GM21367 (cell line): ENCODE results near the gene ATG4B.

Experiments
- ATAC-seq: cut with Tn5 transposase; IDR thresholded peaks from one replicate; pipeline ENCODE4 v1.9.1; 2021; ENCODE audit not compliant: unreplicated experiment

The ATG4B gene

DNA sequence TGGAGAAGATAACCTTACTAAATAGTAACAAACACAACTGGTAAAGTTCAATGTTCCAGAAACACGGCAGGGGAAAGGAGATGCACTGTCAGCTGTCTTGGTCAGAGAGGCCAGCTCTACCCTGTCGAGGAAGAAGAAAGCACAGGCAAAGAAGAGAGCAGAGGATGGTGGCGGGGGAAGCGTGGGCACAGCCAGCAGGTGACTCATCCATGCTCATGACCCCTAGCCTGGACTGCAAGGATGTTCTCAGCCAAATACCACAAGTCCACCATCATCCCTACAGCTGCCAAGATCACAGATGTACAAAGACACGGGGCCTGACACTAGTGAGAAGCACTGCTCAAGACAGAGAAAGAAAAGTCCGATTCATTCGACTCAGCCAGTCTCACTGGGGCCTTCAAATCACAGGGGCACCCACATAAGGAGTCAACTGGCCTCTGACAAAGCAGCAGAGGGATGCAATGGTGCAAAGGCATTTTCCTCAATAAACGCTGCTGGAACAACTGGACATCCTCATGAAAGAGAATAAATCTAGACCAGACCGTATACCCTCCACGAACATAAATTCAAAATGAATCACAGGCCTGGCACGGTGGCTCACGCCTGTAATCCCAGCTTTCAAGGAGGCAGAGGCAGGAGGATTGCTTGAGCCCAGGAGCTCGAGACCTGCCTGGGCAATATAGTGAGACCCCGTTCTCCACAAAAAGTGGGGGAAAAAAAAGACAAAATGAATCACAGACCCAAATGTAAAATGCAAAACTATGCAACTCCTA is 43.5 kb downstream of the ATG4B start:
- no peak for ATAC-seq

DNA sequence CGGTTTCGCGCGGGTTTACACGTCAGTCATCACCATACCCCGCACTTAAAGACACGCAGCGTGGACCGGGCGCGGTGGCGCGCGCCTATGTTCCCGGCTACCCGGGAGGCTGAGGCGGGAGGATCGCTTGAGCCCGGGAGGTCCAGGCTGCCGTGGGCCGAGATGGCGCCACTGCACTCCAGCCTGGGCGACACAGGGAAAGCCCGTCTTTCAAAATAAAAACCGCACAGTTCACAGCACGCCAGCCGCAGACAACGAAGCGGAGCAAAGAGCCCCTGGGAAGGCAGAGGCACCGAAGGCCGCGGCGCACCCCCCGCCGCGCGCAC is 48.8 kb downstream of the ATG4B start:
- ATAC-seq, result no peak

DNA sequence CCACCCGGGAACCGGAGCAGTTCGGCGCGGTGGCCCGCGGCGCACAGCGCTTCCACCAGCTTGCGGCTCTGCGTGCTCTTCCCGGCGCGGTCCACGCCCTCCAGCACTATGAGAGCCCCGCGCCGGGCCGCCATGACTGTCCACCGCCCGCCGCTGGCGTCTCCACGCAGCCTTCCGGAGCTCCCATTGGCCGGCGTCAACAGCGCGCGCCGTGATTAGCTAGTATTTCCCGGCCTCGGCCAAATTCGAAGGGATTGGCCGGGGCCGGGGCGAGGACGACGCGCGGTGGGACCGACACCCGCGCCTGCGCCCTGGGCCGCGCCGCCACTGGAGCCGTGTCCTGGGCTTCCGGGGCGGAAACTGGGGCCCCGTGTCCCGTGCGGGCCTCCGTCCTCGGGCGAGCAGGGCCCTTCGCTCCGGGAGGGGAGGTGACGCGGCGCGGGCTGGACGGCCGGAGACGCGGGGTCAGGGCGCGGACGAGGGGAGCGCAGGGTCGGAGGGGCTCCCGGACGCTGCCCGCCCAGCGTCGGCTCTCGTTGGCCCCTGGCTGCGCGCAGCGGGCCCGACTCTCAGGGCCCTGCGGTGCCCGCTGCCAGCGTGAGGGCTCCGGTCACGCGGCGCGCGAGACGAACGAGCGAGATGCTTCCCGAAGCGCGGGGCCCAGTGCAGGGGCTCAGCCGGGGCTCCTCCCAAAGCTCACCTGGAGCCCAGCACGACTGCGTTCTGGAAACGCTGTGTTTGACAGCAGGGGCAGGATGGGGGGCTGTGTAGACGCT is 49.3 kb downstream of the ATG4B start, which contains the start of gene DTYMK:
Gene DTYMK (minus strand): TSS at position 166 of the 776 bp plus-strand sequence. CDS start 32 bp downstream, at position 134.
- peak; percentile 92 for ATAC-seq

DNA sequence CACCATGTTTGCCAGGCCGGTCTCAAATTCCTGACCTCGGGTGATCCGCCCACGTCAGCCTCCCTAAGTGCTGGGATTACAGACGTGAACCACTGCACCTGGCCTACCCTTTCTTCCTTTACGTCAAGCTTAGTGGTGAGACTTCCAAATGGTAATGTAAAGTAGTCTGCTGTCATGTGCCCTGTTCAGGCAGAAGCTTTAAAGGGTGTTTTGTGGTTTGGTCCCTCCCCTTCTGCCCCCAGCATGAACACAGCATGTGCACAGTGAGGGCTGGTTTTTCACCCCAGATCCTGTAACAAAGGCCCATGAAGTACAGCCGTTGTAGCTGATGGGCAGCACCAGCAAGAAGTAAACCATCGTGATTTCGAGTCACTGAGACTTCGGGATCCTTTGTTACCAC is 51.8 kb downstream of the ATG4B start:
- ATAC-seq, result no peak

DNA sequence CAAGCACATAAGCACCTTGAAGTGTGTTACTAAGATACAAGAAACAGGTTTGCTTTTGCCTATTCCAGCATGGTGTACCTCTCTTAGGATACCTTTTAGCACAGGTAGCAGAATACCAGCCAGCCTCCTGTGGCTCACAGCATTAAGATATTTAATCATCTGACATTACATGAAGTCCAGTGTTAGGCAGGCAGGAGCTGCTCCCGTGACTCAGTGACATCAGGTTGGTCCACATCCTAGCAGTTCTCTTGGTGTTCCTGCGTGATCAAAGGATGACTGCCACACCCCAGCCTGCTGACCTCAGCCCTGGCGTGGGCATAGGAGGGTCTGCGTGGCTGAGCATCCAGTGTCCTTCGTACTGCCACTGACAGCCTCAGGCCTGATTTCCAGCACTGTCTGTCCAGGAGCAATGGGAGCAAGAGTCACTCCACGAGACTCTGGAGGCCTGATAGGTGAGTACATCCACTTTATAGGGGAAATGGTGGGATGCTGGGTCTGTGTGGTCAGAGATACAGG is 52.8 kb downstream of the ATG4B start:
- no peak for ATAC-seq

DNA sequence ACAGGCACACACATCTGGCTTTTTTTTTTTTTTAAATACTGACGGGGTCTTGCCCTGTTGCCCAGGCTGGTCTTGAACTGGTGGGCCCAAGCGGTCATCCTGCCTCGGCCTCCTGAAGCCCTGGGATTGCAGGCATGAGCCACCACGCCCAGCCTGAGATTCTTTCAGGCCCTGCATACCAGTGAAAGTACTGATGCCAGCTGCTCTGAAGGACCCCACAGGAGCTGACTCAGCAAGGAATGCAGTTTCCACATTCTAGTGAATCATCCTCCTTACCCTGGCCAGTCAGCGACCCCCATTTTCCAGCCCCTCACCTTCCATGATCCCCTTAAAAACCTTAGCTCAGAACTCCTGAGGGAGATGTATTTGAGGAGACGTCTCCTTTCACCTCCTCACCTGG is 55.0 kb downstream of the ATG4B start:
- no peak for ATAC-seq

DNA sequence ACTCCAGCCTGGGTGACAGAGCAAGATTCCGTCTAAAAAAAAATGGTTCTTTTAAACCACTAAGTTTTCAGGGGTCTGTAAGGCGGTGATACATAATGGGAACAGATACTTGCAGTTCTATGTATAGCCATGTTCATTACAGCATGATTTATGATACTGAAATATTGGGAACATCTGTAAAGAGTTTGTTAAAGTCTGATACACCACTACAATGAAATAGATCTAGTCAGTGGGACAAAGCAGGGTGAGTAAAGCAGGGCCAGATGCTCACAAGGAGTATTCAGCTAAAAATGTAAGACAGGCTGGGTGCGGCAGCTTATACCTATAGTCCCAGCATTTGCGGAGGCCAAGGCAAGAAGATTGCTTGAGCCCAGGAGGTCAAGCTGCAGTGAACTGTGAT is 58.2 kb downstream of the ATG4B start:
- ATAC-seq, result no peak

DNA sequence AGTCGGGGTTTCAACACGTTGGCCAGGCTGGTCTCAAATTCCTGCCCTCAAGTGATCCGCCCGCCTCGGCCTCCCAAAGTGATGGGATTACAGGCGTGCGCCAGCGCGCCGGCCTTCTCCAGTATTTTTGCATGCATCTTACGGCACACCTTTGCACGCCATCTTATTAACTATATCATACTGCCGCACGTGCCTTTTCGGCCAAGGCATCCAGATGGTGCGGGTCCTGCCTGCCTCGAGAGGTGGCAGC is 63.6 kb downstream of the ATG4B start:
- no peak for ATAC-seq

DNA sequence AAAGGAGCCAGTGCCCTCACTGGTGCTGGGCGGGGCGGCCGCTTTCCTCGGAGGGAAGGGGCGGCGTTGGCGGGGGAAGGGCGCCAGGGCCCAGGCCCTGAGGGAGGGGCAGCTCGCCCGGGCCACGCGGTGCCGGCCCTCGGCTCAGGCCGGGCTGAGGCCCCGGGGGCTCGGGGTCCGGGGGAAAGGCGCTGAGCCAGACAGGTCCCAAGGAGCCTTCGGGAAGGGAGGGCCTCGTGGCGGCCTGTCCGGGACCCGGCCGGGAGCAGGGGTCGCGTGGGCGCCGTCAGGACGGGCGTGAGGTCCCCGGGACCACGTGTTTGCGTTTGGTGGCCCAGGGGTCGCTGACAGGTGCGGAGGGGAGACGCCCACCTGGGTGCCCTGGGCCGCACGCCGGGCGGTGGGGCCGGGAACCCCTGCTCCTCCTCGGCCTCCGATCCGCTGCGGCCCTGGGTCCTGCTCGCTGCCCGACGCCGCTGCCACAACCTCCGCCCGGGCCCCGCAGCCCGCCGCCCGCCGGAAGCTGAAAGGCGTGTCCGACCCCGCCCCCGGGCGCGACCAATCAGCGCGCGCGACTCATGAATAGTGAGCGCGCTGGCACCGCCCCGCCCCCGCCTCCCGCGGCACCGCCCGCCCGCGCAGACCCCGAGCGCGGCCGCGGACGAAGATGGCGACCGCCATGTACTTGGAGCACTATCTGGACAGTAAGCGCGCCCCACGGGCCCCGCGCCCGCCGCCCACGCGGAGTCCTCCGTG is 64.1 kb downstream of the ATG4B start, which contains the start of gene ING5:
Gene ING5 (plus strand): TSS at position 641 of the 756 bp plus-strand sequence. CDS start 27 bp downstream, at position 668.
- peak; percentile 52 for ATAC-seq

DNA sequence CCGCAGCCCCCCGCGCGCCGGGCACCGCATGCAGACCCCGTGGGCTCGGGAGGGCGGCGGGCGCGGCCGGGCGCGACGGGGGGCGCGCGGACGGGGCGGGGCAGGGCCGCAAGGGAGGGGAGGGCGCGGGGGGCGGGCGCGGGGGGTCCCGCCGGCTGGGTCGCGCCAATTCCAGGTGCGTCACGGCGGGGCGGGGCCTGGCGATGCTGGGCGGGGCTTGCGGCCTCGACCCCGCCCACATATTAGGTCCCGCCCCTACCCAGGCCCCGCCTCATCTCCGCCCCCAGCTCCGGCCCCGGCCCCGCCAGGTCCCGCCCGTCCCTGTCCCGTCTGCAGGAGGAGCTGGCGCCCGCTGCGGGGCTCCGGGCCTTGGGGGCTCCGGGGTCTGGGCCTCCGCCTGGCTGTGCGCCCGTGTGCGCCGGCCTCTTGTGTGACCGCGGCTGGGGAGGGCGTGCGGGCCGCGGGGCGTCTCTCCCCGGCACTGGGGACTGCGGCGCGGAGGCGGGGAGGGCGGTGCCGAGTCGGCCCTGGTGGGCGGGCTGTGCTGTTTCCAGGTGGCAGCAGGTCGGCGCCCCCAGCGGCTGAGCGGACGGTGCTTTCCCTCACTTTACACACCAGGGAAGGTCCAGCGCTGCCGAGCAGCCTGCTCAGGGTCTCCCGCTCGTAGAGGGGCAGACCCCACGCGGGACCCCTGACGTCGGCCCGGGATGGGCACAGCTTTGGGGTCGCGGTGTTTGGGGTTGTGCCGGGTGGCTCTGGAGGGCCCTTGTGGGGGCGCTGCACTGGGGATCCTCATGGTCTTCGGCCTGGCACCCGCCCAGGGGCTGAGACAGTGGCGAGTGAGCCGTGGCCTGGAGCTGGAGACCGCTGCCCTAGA is 64.9 kb downstream of the ATG4B start:
- ATAC-seq, result peak; percentile 59

DNA sequence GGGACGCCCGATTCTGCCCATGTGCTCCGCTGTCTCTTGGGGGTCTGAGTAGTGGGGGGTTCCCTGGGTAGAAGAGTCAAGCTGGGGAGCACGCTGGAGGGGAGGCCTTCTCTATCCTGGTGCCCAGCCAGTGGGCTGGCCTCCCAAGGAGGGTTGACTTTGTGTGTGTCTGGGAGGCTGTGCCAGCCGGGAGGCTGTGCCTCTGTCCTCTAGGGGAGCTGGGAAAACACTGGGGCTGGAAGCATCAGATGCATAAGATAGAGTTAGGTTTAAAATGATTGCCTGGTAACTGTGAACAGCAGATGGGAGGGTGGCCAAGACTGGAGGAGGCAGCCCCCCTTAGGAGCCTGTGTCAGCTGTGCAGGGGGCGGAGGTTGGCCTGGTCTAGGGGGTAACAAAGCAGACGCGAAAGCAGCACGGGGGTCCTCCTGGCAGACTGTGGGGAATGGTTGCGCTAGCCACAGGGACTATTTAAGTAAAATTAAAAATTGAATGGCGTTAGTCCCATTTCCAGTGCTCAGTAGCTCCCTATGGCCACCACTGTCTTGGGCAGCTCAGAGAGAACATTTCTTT is 65.6 kb downstream of the ATG4B start:
- no peak for ATAC-seq

DNA sequence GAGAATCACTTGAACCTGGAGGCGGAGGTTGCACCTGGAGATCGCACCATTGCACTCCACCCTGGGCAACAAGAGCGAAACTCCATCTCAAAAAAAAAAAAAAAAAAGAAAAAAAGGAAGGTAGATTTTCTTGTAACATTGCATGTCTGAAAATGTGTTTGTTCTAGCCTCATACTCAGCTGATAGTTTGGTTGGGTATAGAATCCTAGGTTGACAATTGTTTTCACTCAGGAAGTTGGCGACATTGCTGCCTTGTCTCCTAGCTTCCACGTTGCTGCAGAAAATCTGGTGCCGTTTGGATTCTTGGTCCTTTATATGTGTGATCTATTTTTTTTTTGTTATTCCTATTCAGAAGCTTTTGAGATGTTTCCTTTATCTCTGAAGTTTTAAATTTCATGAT is 69.0 kb downstream of the ATG4B start:
- no peak for ATAC-seq

DNA sequence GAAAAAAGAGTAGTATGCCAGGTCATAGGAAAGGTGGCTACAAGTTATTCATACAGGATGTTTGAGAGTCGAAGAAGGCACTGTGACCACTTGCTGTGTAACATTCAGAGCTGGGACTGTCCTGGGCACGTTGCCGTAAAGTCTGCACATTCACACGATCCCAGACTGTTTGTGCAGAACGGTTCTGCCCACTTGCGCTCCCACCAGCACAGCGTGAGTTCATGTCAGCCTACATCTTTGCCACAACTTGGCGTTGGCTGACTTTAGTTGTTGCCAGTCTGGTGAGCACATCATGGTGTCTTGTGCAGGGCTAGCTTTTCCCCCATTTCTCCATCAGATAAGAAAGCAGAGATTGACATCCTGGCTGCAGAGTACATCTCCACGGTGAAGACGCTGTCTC is 71.4 kb downstream of the ATG4B start:
- no peak for ATAC-seq

DNA sequence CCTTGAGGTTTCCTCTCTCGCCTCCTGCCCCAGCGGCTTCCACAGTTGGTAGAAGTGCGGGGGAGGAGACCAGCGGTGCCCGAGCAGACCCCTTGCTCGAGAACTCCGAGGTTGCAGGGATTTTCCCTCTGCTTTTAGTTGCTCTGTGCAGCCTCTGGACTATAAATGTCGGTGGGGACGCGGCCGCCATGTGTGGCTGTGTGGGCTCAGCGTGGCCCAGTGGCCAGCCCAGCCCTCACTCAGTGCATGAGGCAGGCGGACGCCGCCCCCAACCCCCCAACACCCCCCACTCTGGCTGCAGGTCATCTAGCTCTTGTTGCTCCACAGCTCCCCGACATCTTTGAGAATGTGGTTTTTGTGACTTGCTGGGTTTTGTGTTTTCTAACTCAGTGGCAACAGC is 81.6 kb downstream of the ATG4B start:
- ATAC-seq, result no peak

DNA sequence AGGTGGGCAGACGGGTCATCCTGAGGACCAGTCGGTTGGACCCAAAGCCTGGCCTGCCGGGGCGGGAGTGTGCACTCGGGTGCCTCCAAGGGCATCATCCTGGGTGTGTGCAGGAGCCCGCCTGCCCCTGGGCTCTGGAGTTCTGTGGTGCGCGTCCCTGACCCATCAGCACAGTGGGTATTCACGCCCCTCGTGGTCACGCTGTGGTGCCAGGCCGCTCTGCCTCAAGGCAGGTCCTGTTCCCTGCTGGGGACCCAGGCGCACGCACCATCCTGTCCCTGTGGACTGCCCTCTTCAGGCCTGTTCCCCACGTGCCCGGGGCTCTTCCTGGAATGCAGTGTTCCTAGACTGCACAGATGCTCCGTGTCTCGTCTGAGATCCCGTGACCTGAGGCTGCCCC is 82.6 kb downstream of the ATG4B start:
- ATAC-seq, result no peak

DNA sequence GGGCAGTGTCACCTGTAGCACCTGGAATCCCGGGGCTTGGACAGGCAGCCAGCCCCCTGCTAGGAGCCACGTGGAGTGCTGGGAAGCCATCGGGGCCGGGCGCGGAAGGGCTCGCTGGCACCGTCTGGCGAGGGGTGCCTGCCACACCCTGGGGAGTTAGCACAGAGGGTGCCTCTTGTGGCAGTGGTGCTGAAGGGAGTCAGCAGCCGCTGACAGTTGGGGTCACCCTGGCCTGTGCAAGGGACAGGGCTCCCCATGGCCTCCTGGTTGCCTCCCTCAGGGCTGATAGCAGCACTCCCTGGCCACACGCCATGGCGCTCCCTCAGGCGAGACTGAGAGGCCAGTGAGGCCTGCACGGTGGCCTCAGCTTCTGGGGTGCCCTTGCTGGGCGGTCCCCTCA is 83.1 kb downstream of the ATG4B start:
- ATAC-seq, result no peak

DNA sequence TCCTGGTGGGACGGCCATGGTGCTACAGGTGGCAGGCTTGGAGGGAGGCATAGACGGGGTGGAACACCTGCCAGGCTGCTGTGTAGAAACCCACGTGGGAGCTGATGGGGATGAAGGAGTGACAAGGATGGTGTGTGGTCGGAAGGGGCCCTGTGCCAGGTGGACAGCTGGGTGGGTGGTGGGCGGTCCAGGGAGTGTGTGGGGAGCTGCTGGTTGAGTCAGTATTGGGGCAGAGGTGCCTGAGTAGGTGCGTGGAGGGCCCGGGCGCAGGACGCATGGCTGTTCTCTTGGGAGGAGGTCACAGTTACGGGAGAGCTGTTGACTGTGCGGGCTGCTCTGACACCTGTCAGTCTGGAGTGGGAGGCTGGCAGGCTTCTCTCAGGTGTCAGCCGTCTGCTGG is 84.4 kb downstream of the ATG4B start:
- no peak for ATAC-seq

DNA sequence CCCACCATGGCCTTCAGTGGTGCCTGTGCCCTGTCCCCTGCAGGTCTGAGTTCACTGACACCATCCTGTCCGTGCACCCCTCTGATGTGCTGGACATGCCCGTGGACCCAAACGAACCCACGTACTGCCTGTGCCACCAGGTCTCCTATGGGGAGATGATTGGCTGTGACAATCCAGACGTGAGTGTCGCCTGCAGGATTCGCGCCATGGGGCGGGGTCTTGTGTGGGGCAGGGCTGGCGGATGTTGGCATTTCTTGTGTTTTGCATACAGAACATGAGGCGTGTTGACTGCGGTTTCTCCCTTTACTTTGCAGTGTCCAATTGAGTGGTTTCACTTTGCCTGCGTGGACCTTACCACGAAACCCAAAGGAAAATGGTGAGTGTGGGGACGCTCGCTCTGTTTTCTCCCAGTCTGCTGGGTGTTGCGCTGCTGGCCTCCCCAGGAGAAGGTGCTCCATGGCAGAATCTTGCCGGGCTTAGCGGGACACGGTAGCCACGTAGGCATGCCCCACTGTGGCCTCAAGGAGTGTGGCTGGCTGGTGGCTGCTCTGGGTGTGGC is 85.5 kb downstream of the ATG4B start:
- ATAC-seq, result no peak
